A549 (cell line): Measurements from ENCODE around the gene GUCY1A2. TPM values are rescaled to one million over a fixed set of nuclear protein-coding genes. Genes with fewer than 3 reads are reported as not detected.

Experiments used
- ATAC-seq, 2 experiments: fragments of 200-7000 bp in 1 of 2; fragments of >200 bp in 1 of 2; cut with Nextera tagmentation in 1 of 2; cut with Tn5 transposase in 1 of 2; 3 replicates each; pipeline versions ENCODE4 v1.8.0 to v1.9.1; 2018 to 2020; ENCODE audit warnings: mild to moderate bottlenecking in 1 of 2, moderate library complexity in 1 of 2
- CTCF ChIA-PET: fragments of 300-600 bp; sonication (Branson Sonifier 250); formaldehyde crosslinking; extraction: SDS; loops from one replicate; lab custom pipeline; 2021; ENCODE audit warnings: antibody characterized with exemption, inconsistent platforms; lab: Yijun Ruan, JAX
- POLR2A ChIA-PET: fragments of 350-600 bp; formaldehyde crosslinking; extraction: SDS; loops from one replicate; lab custom pipeline; 2021; ENCODE audit warnings: antibody characterized with exemption, inconsistent platforms; lab: Yijun Ruan, JAX
- DNase-seq, 2 experiments: peaks; one replicate each; pipeline versions ENCODE4 v3.0.0 to v3.0.0-alpha.2; 2011 to 2016; ENCODE audit warnings: low read depth in 1 of 2, low spot score in 1 of 2
- FAIRE-seq: peaks from 2 replicates; lab custom pipeline; 2011; peaks lifted over from hg19 to GRCh38; lab: Jason Lieb, UNC
- H3K27ac ChIP-seq, 2 experiments: fragments of >200 bp; sonication (Bioruptor Twin); formaldehyde crosslinking; 3 replicates each; pipeline ENCODE4 v1.5.1; 2016 to 2017
- H3K4me1 ChIP-seq: fragments of >200 bp; sonication (Bioruptor Twin); formaldehyde crosslinking; 3 replicates; pipeline ENCODE4 v1.6.1; 2016
- H3K4me2 ChIP-seq: fragments of >200 bp; sonication (Bioruptor Twin); formaldehyde crosslinking; 3 replicates; pipeline ENCODE4 v1.6.1; 2016
- H3K4me3 ChIP-seq: fragments of >200 bp; sonication (Bioruptor Twin); formaldehyde crosslinking; 3 replicates; pipeline ENCODE4 v1.5.1; 2016
- H3K9me3 ChIP-seq: fragments of >200 bp; sonication (Bioruptor Twin); formaldehyde crosslinking; 3 replicates; pipeline ENCODE4 v1.6.1; 2016
- BHLHE40 ChIP-seq: IDR thresholded peaks from 2 replicates; pipeline ENCODE4 v1.6.1; 2012; ENCODE audit warnings: low read depth, low read length, inconsistent platforms
- CBX8 ChIP-seq: fragments of 200-600 bp; sonication (generic); IDR thresholded peaks from 2 replicates; pipeline ENCODE4 v1.6.1; 2016
- CEBPB ChIP-seq, 2 experiments: fragments of >200 bp in 1 of 2; sonication (Bioruptor Twin) in 1 of 2; formaldehyde crosslinking in 1 of 2; IDR thresholded peaks; 2 replicates each; pipeline ENCODE4 v1.6.1; 2012 to 2016
- CHD2 ChIP-seq: fragments of 150-350 bp; IDR thresholded peaks from 2 replicates; pipeline ENCODE4 v1.6.1; 2014; ENCODE audit warnings: low read length; ENCODE audit not compliant: partially characterized antibody
- ESRRA ChIP-seq: fragments of 150-350 bp; IDR thresholded peaks from 2 replicates; pipeline ENCODE4 v1.6.1; 2014; ENCODE audit warnings: mild to moderate bottlenecking, low read length, borderline replicate concordance
- FOSB ChIP-seq: fragments of 250-450 bp; sonication (Bioruptor Pico); IDR thresholded peaks from 2 replicates; pipeline ENCODE4 v1.5.0; 2020; ENCODE audit warnings: mild to moderate bottlenecking, moderate library complexity
- GATA3 ChIP-seq: IDR thresholded peaks from 2 replicates; pipeline ENCODE4 v1.6.1; 2012; ENCODE audit warnings: borderline replicate concordance
- HDAC2 ChIP-seq: fragments of 200-600 bp; sonication (generic); IDR thresholded peaks from 2 replicates; pipeline ENCODE4 v1.6.1; 2016
- JUN ChIP-seq, 2 experiments: fragments of >200 bp; sonication (Bioruptor Twin); formaldehyde crosslinking; IDR thresholded peaks; 2 replicates in 1 of 2; 3 replicates in 1 of 2; pipeline ENCODE4 v1.6.1; 2016 to 2017
- KDM1A ChIP-seq: fragments of 200-600 bp; sonication (generic); IDR thresholded peaks from 2 replicates; pipeline ENCODE4 v1.6.1; 2016; ENCODE audit warnings: low read depth, mild to moderate bottlenecking
- MAZ ChIP-seq: fragments of 150-350 bp; IDR thresholded peaks from 2 replicates; pipeline ENCODE4 v1.6.1; 2014; ENCODE audit warnings: antibody characterized with exemption, low read depth, low read length, borderline replicate concordance
- MYC ChIP-seq: IDR thresholded peaks from 2 replicates; pipeline ENCODE4 v1.6.1; 2012; ENCODE audit warnings: mild to moderate bottlenecking, inconsistent platforms, low read length, improper control_type of control experiment, borderline replicate concordance
- NPAS2 ChIP-seq: fragments of 250-450 bp; sonication (Bioruptor Pico); IDR thresholded peaks from 2 replicates; pipeline ENCODE4 v1.8.0; 2022; ENCODE audit warnings: mild to moderate bottlenecking, moderate library complexity, borderline replicate concordance
- POLR2A ChIP-seq: IDR thresholded peaks from 2 replicates; pipeline ENCODE4 v1.6.1; 2012; ENCODE audit warnings: mild to moderate bottlenecking, low read length
- POLR2AphosphoS2 ChIP-seq: conservative IDR thresholded peaks from 2 replicates; pipeline ENCODE4 v1.6.1; 2012; ENCODE audit warnings: low read length, improper control_type of control experiment, inconsistent platforms
- RARB ChIP-seq: fragments of 250-450 bp; sonication (Bioruptor Pico); IDR thresholded peaks from 2 replicates; pipeline ENCODE4 v1.8.0; 2021; ENCODE audit warnings: mild to moderate bottlenecking, moderate library complexity
- SREBF2 ChIP-seq: fragments of 450-650 bp; IDR thresholded peaks from 2 replicates; pipeline ENCODE4 v1.6.1; 2014; ENCODE audit warnings: mild to moderate bottlenecking, moderate library complexity
- TP53 ChIP-seq: fragments of 250-450 bp; sonication (Bioruptor Pico); IDR thresholded peaks from 2 replicates; pipeline ENCODE4 v1.5.0; 2021; ENCODE audit warnings: mild to moderate bottlenecking, moderate library complexity
- ZFP36 ChIP-seq: fragments of 450-650 bp; IDR thresholded peaks from 2 replicates; pipeline ENCODE4 v1.6.1; 2014; ENCODE audit warnings: borderline replicate concordance; ENCODE audit not compliant: partially characterized antibody
- WGBS: methylation state at CpG from one replicate; pipeline ENCODE4 v1.1.6; 2017; ENCODE audit errors: missing lambda C conversion rate; 5-methylcytosine and 5-hydroxymethylcytosine counted together
- polyA plus RNA-seq, 4 experiments: library from polyadenylated mRNA; depleted of rRNA in 3 of 4; stranded (reverse); fragments of >200 nt; fragmentation: RNase III in 1 of 4; extraction: RNeasy Plus Mini Kit Qiagen cat#74134 plus additional on column Dnase treatment in 1 of 4; gene quantifications; 2 replicates in 3 of 4; 3 replicates in 1 of 4; pipeline ENCODE4 v1.2.3, GENCODE V29; 2011 to 2017
- TF ChIP-seq, protein P1 (sequence below): fragments of 200-600 bp; sonication (generic); IDR thresholded peaks from 2 replicates; pipeline ENCODE4 v1.6.1; 2016; ENCODE audit warnings: antibody characterized with exemption, mild to moderate bottlenecking, moderate library complexity
- TF ChIP-seq, protein P2 (sequence below): fragments of 450-650 bp; IDR thresholded peaks from 2 replicates; pipeline ENCODE4 v1.6.1; 2014; ENCODE audit warnings: antibody characterized with exemption
- TF ChIP-seq, protein P3 (sequence below): fragments of >200 bp; sonication (Bioruptor Twin); formaldehyde crosslinking; IDR thresholded peaks from 3 replicates; pipeline ENCODE4 v1.5.1; 2016
- TF ChIP-seq, protein P4 (sequence below): fragments of >200 bp; sonication (Bioruptor Twin); formaldehyde crosslinking; IDR thresholded peaks from 3 replicates; pipeline ENCODE4 v1.6.1; 2016

GUCY1A2 gene
- polyA plus RNA-seq, 2 of the 4 experiments (the other 2 are of a cell fraction), result 0.12 to 0.16 TPM

DNA sequence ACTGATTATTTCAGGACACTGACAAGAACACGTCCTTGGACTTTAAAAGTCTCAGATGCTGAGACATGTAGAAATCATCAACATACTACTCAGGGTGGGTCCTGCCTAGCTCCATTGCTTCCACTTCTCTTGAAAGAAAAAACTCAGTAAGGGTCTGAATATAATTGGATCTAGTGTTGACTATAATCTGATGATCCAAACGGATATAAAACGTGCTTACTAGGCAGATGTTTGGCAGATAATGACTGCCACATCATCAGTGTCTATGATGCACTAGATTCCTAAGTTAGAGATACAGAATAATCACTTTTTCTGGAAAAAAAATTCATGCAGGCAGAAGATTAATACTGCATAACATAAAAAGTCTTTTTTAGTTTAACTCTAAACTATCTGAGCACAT, 21.6 kb downstream of the GUCY1A2 start:
- H3K9me3 ChIP-seq, result no peaks in the 10 kb centered on the region
- ATAC-seq (no peak), DNase-seq (no peak), FAIRE-seq (no peak)
- POLR2A ChIA-PET, result no interaction called here
- no peak overlapping the region for H3K27ac ChIP-seq
- CTCF ChIA-PET, result no interaction called here
- 57% methylated on average over 3 of the region's 3 CpGs for WGBS
- H3K4me1 ChIP-seq, result no peaks in the 10 kb centered on the region
- TF ChIP-seq GATA3 (no peak), KDM1A (no peak)
- TF ChIP-seq, protein P1, sequence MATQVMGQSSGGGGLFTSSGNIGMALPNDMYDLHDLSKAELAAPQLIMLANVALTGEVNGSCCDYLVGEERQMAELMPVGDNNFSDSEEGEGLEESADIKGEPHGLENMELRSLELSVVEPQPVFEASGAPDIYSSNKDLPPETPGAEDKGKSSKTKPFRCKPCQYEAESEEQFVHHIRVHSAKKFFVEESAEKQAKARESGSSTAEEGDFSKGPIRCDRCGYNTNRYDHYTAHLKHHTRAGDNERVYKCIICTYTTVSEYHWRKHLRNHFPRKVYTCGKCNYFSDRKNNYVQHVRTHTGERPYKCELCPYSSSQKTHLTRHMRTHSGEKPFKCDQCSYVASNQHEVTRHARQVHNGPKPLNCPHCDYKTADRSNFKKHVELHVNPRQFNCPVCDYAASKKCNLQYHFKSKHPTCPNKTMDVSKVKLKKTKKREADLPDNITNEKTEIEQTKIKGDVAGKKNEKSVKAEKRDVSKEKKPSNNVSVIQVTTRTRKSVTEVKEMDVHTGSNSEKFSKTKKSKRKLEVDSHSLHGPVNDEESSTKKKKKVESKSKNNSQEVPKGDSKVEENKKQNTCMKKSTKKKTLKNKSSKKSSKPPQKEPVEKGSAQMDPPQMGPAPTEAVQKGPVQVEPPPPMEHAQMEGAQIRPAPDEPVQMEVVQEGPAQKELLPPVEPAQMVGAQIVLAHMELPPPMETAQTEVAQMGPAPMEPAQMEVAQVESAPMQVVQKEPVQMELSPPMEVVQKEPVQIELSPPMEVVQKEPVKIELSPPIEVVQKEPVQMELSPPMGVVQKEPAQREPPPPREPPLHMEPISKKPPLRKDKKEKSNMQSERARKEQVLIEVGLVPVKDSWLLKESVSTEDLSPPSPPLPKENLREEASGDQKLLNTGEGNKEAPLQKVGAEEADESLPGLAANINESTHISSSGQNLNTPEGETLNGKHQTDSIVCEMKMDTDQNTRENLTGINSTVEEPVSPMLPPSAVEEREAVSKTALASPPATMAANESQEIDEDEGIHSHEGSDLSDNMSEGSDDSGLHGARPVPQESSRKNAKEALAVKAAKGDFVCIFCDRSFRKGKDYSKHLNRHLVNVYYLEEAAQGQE, result no peak
- TF ChIP-seq, all 56 proteins: peak for 0
- H3K4me3 ChIP-seq, result no peak overlapping the region
- H3K4me2 ChIP-seq, result no peak overlapping the region

DNA sequence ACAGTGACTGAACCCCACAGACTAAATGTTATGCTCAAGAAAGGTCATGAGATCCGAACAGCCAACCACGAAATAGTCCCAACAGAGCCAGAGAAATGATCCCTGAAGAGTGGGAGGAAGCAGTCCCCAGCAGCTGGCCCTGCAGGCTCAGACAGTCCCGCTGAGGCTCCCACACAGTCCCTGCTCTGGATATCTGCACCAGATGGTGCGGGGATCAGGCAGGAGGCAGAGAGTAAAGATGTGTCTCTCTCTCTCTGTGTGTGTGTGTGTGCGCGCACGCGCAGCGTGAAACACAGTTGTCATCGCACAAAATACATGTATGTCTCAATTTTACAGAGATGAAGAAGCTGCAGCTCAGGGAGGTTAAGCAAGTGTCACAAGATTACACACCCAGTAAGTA, 27.9 kb downstream of the GUCY1A2 start:
- no peak for TF ChIP-seq ZFP36
- TF ChIP-seq TP53 (CRISPR knock-in tag), result no peak
- no peak for TF ChIP-seq JUN (IDR thresholded peaks at IDR 0.05)
- TF ChIP-seq, protein P2, sequence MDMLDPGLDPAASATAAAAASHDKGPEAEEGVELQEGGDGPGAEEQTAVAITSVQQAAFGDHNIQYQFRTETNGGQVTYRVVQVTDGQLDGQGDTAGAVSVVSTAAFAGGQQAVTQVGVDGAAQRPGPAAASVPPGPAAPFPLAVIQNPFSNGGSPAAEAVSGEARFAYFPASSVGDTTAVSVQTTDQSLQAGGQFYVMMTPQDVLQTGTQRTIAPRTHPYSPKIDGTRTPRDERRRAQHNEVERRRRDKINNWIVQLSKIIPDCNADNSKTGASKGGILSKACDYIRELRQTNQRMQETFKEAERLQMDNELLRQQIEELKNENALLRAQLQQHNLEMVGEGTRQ, result no peak
- no peak for TF ChIP-seq CEBPB (IDR thresholded peaks at IDR 0.05)
- no peak for TF ChIP-seq MYC
- no peak for TF ChIP-seq HDAC2
- TF ChIP-seq POLR2A, result no peak
- TF ChIP-seq FOSB (CRISPR knock-in tag), result no peak
- TF ChIP-seq, all 56 proteins: peak for 0
- H3K9me3 ChIP-seq, result no peaks in the 10 kb centered on the region
- peak overlapping the region; percentile 34 for H3K4me2 ChIP-seq
- no peak overlapping the region for H3K27ac ChIP-seq
- WGBS, result 71% methylated on average over 9 of the region's 10 CpGs
- ChIA-PET POLR2A (no interaction called here), CTCF (no interaction called here)
- ATAC-seq, result no peak
- no peak for DNase-seq
- no peak for FAIRE-seq
- H3K4me1 ChIP-seq, result peaks cover 16% of the 10 kb centered on the region; the same call in 2 of the 3 replicates
- no peak overlapping the region for H3K4me3 ChIP-seq

DNA sequence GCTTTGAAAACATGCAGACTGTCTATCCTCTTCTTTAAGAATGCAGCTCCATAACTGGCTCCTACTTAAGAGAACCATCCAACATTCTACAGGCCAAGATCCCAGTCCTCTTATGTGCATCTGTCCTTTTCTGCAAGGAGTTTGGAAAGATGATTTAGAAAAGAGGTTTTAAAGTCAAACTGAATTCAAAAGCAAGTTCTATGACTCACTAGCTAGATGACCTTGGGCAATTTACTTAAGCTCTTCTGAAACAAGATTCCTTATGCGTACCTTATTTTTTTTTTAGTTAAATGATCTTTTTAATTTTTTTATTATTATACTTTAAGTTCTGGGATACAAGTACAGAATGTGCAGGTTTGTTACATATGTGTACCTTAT, 29.2 kb downstream of the GUCY1A2 start:
- H3K4me3 ChIP-seq, result no peak overlapping the region
- H3K9me3 ChIP-seq, result no peaks in the 10 kb centered on the region
- no peak for FAIRE-seq
- TF ChIP-seq TP53 (CRISPR knock-in tag), result no peak
- TF ChIP-seq CEBPB (IDR thresholded peaks at IDR 0.05), result no peak
- no peak for TF ChIP-seq RARB (CRISPR knock-in tag)
- POLR2A ChIA-PET, result no interaction called here
- 87% methylated on average over 1 of the region's 1 CpG for WGBS
- CTCF ChIA-PET, result no interaction called here
- peaks cover 16% of the 10 kb centered on the region; the same call in 2 of the 3 replicates for H3K4me1 ChIP-seq
- no peak overlapping the region for H3K4me2 ChIP-seq
- no peak for ATAC-seq
- no peak overlapping the region for H3K27ac ChIP-seq
- DNase-seq, result no peak

DNA sequence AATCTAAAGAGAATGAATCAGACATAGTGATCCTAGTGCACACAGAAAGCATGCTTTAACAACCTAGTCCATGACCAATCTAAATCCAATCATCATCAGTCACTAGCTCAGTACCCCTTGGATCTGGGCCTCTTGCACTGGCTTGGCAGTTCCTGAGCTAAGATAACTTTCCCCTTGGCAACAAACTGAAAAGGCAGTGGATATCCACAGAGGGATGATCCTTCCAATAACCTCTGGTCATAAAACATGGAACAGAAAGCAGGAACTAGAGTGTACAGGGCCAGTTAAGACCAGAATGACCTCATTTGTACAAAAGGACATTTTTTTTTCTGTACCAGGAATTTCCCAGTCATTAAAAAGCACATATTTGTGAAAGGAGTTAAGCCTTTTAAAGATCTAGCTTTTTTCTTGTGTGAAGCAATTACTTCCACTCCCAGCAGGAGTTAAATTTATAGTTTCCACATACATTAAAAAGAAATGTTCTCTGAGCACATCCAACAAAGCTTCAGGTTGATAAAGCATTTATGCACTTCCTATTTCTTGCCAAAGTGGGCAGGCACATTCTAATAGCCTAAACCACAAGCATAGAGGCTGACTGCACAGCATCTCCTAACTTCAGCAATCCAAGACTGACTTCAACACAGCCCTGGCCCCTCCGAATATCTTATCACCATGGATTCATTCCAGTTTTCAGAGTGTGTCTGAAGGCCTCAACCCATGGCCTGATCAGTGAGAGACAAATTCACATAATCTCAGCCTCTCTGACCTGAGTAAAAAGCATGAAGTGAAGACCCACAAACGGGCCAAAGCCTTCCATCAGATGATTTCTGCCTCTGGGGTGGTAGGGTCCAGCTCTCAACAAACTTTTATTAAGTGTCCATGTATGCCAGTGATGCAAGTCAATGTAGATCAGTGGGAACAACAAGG, 29.9 kb downstream of the GUCY1A2 start:
- no peak for FAIRE-seq
- Histone ChIP-seq H3K9me3 (no peaks in the 10 kb centered on the region), H3K27ac (no peak overlapping the region), H3K4me3 (no peak overlapping the region), H3K4me2 (no peak overlapping the region), H3K4me1 (peaks cover 16% of the 10 kb centered on the region; the same call in 2 of the 3 replicates)
- ChIA-PET CTCF (no interaction called here), POLR2A (no interaction called here)
- WGBS, result 33% methylated on average over 2 of the region's 2 CpGs
- no peak for DNase-seq
- ATAC-seq, result no peak
- no peak for TF ChIP-seq ESRRA
- no peak for TF ChIP-seq CHD2
- no peak for TF ChIP-seq CBX8
- no peak for TF ChIP-seq MAZ
- TF ChIP-seq, protein P3, sequence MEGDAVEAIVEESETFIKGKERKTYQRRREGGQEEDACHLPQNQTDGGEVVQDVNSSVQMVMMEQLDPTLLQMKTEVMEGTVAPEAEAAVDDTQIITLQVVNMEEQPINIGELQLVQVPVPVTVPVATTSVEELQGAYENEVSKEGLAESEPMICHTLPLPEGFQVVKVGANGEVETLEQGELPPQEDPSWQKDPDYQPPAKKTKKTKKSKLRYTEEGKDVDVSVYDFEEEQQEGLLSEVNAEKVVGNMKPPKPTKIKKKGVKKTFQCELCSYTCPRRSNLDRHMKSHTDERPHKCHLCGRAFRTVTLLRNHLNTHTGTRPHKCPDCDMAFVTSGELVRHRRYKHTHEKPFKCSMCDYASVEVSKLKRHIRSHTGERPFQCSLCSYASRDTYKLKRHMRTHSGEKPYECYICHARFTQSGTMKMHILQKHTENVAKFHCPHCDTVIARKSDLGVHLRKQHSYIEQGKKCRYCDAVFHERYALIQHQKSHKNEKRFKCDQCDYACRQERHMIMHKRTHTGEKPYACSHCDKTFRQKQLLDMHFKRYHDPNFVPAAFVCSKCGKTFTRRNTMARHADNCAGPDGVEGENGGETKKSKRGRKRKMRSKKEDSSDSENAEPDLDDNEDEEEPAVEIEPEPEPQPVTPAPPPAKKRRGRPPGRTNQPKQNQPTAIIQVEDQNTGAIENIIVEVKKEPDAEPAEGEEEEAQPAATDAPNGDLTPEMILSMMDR, result no peak
- TF ChIP-seq SREBF2, result no peak
- TF ChIP-seq, protein P4, sequence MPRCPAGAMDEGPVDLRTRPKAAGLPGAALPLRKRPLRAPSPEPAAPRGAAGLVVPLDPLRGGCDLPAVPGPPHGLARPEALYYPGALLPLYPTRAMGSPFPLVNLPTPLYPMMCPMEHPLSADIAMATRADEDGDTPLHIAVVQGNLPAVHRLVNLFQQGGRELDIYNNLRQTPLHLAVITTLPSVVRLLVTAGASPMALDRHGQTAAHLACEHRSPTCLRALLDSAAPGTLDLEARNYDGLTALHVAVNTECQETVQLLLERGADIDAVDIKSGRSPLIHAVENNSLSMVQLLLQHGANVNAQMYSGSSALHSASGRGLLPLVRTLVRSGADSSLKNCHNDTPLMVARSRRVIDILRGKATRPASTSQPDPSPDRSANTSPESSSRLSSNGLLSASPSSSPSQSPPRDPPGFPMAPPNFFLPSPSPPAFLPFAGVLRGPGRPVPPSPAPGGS, result no peak
- TF ChIP-seq NPAS2 (CRISPR knock-in tag), result no peak
- no peak for TF ChIP-seq POLR2AphosphoS2
- no peak for TF ChIP-seq MYC
- TF ChIP-seq BHLHE40, result no peak
- TF ChIP-seq TP53 (CRISPR knock-in tag), result no peak
